NCI-H82 (cell line): ENCODE results near the gene SLC5A2.
"Not testable (repeated sequence)": the region's sequence is repeated elsewhere in the genome, so short reads cannot be mapped to it uniquely, and the experiment has no call there.

ENCODE experiments used
- DNase-seq: peaks from one replicate; lab custom pipeline; 2025; lab: John Stamatoyannopoulos, UW

The SLC5A2 gene

GRCh38 chr16:31496670-31497069, 13.7 kb downstream of the SLC5A2 start:
- DNase-seq, result no peak

- no peak for DNase-seq
These were observed 15.6 kb downstream of the SLC5A2 start for GRCh38 chr16:31498493-31498892.

GRCh38 chr16:31499928-31500327, 17.0 kb downstream of the SLC5A2 start:
- DNase-seq, result no peak

GRCh38 chr16:31501226-31501965, 18.5 kb downstream of the SLC5A2 start:
- DNase-seq, result peak; percentile 70

GRCh38 chr16:31501966-31502348, 19.0 kb downstream of the SLC5A2 start:
- no peak for DNase-seq

- no peak for DNase-seq
These were observed 20.1 kb downstream of the SLC5A2 start for GRCh38 chr16:31502981-31503380.

GRCh38 chr16:31503555-31503954, 20.6 kb downstream of the SLC5A2 start:
- not testable (repeated sequence) for DNase-seq

- no peak for DNase-seq
These were observed 21.2 kb downstream of the SLC5A2 start for GRCh38 chr16:31504159-31504558.

- DNase-seq, result no peak
These were observed 22.6 kb downstream of the SLC5A2 start for GRCh38 chr16:31505483-31505882.

GRCh38 chr16:31507617-31507928, 24.6 kb downstream of the SLC5A2 start:
- DNase-seq, result no peak

GRCh38 chr16:31507929-31508705, 25.2 kb downstream of the SLC5A2 start, which contains the start of gene RUSF1:
Gene RUSF1, minus strand, starts transcription at chr16:31508391. Its CDS starts 18 bp downstream, at chr16:31508373.
- peak; percentile 85 for DNase-seq

- no peak for DNase-seq
These were observed 25.8 kb downstream of the SLC5A2 start for GRCh38 chr16:31508706-31509195.

- no peak for DNase-seq
These were observed 30.2 kb downstream of the SLC5A2 start for GRCh38 chr16:31513126-31513525.

- no peak for DNase-seq
These were observed 31.0 kb downstream of the SLC5A2 start for GRCh38 chr16:31513884-31514283.

- no peak for DNase-seq
These were observed 35.0 kb downstream of the SLC5A2 start for GRCh38 chr16:31517800-31518402.

- DNase-seq, result no peak
These were observed 37.0 kb downstream of the SLC5A2 start for GRCh38 chr16:31519759-31520431.

GRCh38 chr16:31521368-31521767, 38.4 kb downstream of the SLC5A2 start:
- DNase-seq, result no peak

- DNase-seq, result no peak
These were observed 39.1 kb downstream of the SLC5A2 start for GRCh38 chr16:31522071-31522470.

GRCh38 chr16:31523768-31524167, 40.8 kb downstream of the SLC5A2 start:
- not testable (repeated sequence) for DNase-seq

- no peak for DNase-seq
These were observed 42.2 kb downstream of the SLC5A2 start for GRCh38 chr16:31525113-31525512.

GRCh38 chr16:31527734-31528274, 44.9 kb downstream of the SLC5A2 start, which contains the start of gene AHSP:
Gene AHSP, plus strand, starts transcription at chr16:31527900. Its CDS starts 240 bp downstream, at chr16:31528140.
- no peak for DNase-seq
